ENCODE measurements around the gene NR2F1.

The NR2F1 gene

GRCh38 chr5:93588352-93589151, 5.5 kb downstream of the NR2F1 start:
- in situ Hi-C loops (cut with MboI; ENCODE audit: low sequenced_read_pairs) = loop anchor here (25.0 kb wide), 1 partner anchor 224 kb away; no protein-coding TSS in a partner anchor

GRCh38 chr5:93589152-93589828, 6.3 kb downstream of the NR2F1 start:
- in situ Hi-C loops (cut with MboI; ENCODE audit: low sequenced_read_pairs) = loop anchor here (25.0 kb wide), 1 partner anchor 223 kb away; no protein-coding TSS in a partner anchor

GRCh38 chr5:93589829-93590215, 6.8 kb downstream of the NR2F1 start:
- in situ Hi-C loops (cut with MboI; ENCODE audit: low sequenced_read_pairs) = loop anchor here (25.0 kb wide), 1 partner anchor 222 kb away; no protein-coding TSS in a partner anchor

DNA sequence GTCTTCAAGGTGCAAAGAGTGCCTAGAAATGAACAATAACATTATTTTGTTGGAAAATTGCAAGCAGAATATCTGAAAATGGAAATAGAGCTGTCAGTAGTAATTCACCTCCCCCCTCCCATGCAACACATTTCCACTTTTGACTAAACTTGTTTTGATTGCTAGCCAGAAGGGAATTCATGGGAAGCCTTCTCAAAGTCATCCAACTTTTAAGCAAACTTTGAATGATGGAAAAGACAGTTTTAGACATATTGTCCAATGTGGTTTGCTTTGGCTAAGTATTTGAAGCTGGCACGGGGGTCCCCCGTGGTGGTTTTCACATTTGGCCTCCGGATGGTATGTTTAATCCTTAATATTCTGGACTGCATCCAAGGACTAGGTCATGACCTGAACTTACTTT, 7.5 kb downstream of the NR2F1 start:
- in situ Hi-C loops (cut with MboI; ENCODE audit: low sequenced_read_pairs) = loop anchor here (25.0 kb wide), 1 partner anchor 222 kb away; no protein-coding TSS in a partner anchor

DNA sequence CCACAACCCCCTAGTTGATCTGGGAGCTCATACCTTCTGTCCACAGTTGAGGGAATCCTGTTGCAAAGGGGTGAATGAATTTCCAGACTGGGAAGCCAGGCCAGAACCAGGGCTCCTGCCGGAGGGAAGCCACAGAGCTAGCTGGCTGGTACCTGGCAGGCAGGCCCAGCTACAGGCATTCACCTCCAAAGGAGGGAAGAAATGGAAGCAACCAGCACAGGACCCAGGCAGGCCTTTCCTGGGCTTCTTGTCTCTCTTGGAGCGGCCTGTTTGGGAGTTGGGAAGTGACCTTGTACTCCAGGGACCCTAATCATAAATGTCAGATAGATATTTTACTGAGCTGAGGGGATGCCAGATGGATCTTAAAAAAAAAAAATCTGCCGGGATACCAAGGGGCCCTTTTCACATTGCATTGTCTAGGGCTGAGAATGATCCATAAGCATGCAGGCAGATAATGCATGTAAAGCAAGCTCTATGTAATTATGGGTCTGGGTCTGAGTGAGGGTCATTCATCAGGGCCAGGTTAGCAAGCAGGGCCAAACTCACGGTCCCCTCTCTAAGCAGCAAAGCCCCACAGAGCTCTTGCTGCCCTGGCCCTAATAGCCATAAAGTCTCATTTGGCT, 8.4 kb downstream of the NR2F1 start:
- in situ Hi-C loops (cut with MboI; ENCODE audit: low sequenced_read_pairs) = loop anchor here (25.0 kb wide), 1 partner anchor 221 kb away; no protein-coding TSS in a partner anchor

- in situ Hi-C loops (cut with MboI; ENCODE audit: low sequenced_read_pairs) = loop anchor here (25.0 kb wide), 1 partner anchor 219 kb away; no protein-coding TSS in a partner anchor
These were observed 9.9 kb downstream of the NR2F1 start for GRCh38 chr5:93592883-93593282.

DNA sequence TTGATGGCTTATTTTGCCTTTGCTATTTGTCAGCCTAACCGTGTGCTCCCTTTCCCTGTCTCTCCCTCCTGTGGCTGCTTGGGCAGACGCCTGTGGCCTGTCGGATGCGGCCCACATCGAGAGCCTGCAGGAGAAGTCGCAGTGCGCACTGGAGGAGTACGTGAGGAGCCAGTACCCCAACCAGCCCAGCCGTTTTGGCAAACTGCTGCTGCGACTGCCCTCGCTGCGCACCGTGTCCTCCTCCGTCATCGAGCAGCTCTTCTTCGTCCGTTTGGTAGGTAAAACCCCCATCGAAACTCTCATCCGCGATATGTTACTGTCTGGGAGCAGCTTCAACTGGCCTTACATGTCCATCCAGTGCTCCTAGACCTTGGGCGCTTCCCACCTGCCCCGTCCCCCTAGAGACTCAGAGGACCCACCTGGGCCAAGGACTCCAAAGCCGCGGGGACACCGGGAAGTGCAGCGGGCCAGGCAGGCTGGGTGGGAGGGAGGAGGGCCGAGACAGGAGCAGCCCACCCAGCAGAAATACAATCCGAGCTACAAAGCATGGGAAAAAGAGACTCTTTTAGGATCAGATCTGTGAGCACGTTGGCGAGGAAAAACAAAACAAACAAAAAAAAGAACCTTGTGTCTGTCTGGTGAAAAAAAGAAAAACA, 10.6 kb downstream of the NR2F1 start:
- in situ Hi-C loops (cut with MboI; ENCODE audit: low sequenced_read_pairs) = loop anchor here (25.0 kb wide), 1 partner anchor 219 kb away; no protein-coding TSS in a partner anchor

DNA sequence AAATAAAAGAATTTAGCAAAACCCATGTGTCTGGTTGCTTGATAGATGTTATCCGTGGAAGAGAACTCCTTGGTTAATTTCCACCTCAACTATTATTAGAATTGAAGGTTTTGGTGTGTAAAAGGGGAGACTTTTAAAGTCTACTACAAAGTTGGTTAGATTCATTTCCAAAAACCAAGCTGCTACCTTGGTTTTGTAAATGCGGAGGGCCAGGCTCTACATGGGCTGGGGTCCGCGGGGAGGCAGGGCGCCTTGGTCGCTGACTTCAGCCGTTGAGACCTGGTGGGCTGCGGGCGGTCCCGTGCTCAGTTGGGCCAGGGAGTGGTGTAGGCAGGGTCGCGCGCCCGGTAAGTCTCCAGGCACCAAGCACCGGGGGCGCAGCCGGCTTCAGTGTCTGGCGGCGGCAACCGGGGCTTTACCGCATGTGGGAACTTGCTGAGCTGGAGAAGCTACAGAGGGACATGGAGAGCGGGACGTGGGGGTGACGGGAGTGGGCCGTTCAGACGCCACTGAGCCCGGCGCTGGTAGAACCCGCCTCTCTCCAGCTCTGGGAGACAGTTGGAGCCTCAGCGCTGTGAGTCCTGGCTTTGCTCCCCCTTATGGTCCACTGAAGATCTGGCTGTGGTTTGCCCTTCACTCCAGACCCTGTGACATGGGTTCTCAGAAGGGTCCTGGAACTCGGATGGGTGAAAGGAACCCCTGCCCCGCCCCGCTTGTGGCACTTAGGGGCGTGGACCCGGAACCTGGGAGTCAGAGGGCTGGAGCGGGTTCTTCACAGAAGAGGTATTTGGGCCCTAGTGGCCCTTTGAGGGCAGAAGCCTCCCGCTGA, 11.8 kb downstream of the NR2F1 start:
- in situ Hi-C loops (cut with MboI; ENCODE audit: low sequenced_read_pairs) = loop anchor here (25.0 kb wide), 1 partner anchor 217 kb away; no protein-coding TSS in a partner anchor

- in situ Hi-C loops (cut with MboI; ENCODE audit: low sequenced_read_pairs) = loop anchor here (25.0 kb wide), 1 partner anchor 217 kb away; no protein-coding TSS in a partner anchor
These were observed 12.6 kb downstream of the NR2F1 start for GRCh38 chr5:93595420-93596147.

- in situ Hi-C loops (cut with MboI; ENCODE audit: low sequenced_read_pairs) = loop anchor here (25.0 kb wide), 1 partner anchor 216 kb away; no protein-coding TSS in a partner anchor
These were observed 13.3 kb downstream of the NR2F1 start for GRCh38 chr5:93596310-93596675.

DNA sequence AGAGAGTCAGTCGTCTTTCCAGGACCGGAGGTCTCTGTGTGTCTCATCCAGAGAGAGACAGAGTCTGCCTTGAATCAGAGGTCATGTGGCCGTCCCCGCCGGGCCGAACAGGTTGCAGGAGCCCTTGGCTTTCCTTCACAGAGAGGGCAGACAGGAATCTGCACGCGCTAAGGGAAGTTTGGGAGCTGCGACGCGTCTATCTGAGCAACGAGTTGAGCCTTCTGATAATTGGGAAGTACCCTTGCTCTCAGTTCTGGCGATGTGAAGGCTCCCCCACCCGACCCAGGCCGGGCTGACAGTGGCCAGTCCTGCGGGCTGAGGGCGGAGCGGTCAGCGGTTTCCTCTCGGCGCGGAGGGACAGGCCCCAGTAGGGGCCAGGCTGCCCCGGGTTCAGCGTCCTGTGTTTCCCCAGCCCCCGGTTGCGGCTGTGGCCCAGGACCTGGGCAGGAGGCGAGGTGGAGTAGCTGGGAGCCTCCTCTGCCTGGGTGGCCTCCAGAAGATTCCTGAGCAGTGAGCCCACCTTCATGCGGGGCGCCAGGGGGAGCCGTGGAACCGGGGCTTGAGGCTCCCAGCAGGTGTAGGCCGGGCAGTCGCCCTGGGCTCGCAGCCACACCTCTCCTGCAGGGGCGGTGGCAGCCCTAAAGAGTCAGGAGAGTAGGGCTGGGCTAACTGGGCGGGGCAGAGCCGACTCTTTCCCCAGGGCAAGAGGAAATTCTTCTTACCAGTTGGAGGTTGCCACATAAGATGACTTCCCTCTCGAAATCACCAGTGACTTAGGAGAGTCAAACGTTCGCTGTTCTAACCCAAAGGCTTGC, 13.9 kb downstream of the NR2F1 start:
- in situ Hi-C loops (cut with MboI; ENCODE audit: low sequenced_read_pairs) = loop anchor here (25.0 kb wide), 1 partner anchor 215 kb away; no protein-coding TSS in a partner anchor

- in situ Hi-C loops (cut with MboI; ENCODE audit: low sequenced_read_pairs) = loop anchor here (25.0 kb wide), 1 partner anchor 214 kb away; no protein-coding TSS in a partner anchor
These were observed 15.3 kb downstream of the NR2F1 start for GRCh38 chr5:93598091-93599000.

GRCh38 chr5:93599001-93599379, 16.0 kb downstream of the NR2F1 start:
- in situ Hi-C loops (cut with MboI; ENCODE audit: low sequenced_read_pairs) = loop anchor here (25.0 kb wide), 1 partner anchor 213 kb away; no protein-coding TSS in a partner anchor

- in situ Hi-C loops (cut with MboI; ENCODE audit: low sequenced_read_pairs) = loop anchor here (25.0 kb wide), 1 partner anchor 213 kb away; no protein-coding TSS in a partner anchor
These were observed 16.5 kb downstream of the NR2F1 start for GRCh38 chr5:93599399-93600120.

DNA sequence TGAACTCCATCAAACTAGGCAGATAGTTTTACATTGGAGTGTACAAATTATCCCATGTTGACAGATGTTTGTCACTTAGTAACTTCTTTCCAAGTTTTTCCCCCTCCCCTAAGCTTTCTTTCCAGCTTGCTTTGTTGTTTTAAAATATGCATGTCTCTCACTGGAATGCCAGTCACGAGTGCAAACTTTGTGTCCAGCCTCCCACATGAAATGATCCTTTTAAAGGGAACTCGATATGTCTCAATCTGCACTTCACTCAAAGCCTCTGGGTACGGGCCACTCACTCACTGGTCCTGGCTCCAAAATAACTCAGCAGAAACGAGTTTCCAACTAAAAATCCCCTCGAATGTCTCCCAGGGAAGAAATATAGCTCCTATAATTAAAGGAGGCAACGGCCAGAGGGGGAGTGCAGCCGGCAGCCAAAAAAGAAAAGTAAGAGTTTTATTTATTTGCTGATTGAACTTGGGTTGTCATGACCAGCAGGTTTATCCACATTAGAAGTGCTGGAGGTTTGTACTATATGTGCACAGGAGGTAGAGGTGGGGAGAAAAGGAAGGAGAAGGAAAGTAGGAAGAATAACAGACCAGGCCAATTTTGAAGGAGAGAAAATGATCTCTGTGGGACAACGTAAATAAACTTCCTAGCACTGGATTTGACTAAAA, 17.5 kb downstream of the NR2F1 start:
- in situ Hi-C loops (cut with MboI; ENCODE audit: low sequenced_read_pairs) = no loop called here

Measured in HL-60/S4 (cell line).